Raji (cell line): ENCODE measurements around the gene OMA1.

Experiments
- POLR2A ChIP-seq: IDR thresholded peaks from 2 replicates; pipeline ENCODE4 v1.6.1; 2011; ENCODE audit warnings: low read depth, low read length, control low read depth; ENCODE audit not compliant: insufficient read depth

Gene OMA1

GRCh38 chr1:58546520-58547308, at the start of gene OMA1:
Gene OMA1, minus strand, starts transcription at chr1:58546726. Its CDS starts 7,432 bp downstream, at chr1:58539294.
- peak; percentile 83 for TF ChIP-seq POLR2A

- TF ChIP-seq POLR2A: no peak
Observed at GRCh38 chr1:58594546-58594945, 48.0 kb upstream of the OMA1 start.

- TF ChIP-seq POLR2A: no peak
Observed at GRCh38 chr1:58592522-58593134, 46.1 kb upstream of the OMA1 start.

- TF ChIP-seq POLR2A: no peak
Observed at GRCh38 chr1:58591806-58592205, 45.3 kb upstream of the OMA1 start.

- TF ChIP-seq POLR2A: no peak
Observed at GRCh38 chr1:58590019-58590418, 43.5 kb upstream of the OMA1 start.

- no peak for TF ChIP-seq POLR2A
Observed at GRCh38 chr1:58588396-58588795, 41.9 kb upstream of the OMA1 start.

- no peak for TF ChIP-seq POLR2A
Observed at GRCh38 chr1:58587667-58588066, 41.1 kb upstream of the OMA1 start.

GRCh38 chr1:58586271-58586670, 39.7 kb upstream of the OMA1 start:
- no peak for TF ChIP-seq POLR2A

- no peak for TF ChIP-seq POLR2A
Observed at GRCh38 chr1:58585581-58586151, 39.1 kb upstream of the OMA1 start.

- no peak for TF ChIP-seq POLR2A
Observed at GRCh38 chr1:58585166-58585565, 38.6 kb upstream of the OMA1 start.

GRCh38 chr1:58584082-58584895, 37.8 kb upstream of the OMA1 start:
- TF ChIP-seq POLR2A: no peak

GRCh38 chr1:58583496-58583895, 37.0 kb upstream of the OMA1 start:
- no peak for TF ChIP-seq POLR2A

- TF ChIP-seq POLR2A: no peak
Observed at GRCh38 chr1:58581641-58582040, 35.1 kb upstream of the OMA1 start.

GRCh38 chr1:58580186-58580585, 33.7 kb upstream of the OMA1 start:
- no peak for TF ChIP-seq POLR2A

GRCh38 chr1:58577654-58578030, 31.1 kb upstream of the OMA1 start:
- no peak for TF ChIP-seq POLR2A
